GM19395 (cell line): ENCODE results near the gene DGKK.
A peak's percentile ranks its signal among the peaks of the same experiment; 100 is the strongest.

Source experiments
- ATAC-seq: cut with Tn5 transposase; IDR thresholded peaks from one replicate; pipeline ENCODE4 v1.9.1; 2021; ENCODE audit warnings: mild to moderate bottlenecking, moderate library complexity; ENCODE audit not compliant: unreplicated experiment

DGKK gene

GRCh38 chrX:50470103-50471031 is at the start of gene DGKK:
DGKK (minus strand) TSS chrX:50470825; CDS start chrX:50470678, 147 bp downstream.
- no peak for ATAC-seq

DNA sequence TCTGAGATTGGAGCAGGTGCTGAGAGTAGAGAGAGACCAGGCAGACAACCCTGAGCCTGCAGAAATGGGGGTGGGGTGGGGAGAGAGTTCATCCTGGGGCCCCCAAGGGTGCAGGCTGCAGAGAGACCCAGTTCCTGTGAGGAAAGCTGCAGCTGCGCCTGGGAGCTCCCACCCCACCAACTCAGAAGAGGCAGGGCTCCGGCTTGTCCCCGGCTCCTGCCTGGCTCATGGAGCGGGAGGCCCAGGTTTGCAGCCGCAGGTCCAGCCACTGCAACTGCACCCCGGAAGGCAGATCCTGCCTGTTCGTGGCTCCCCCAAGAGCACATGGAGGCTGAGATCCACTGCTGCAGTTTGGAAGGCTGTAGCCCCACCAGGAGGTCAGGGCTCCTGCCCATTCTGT is 44.2 kb upstream of the DGKK start:
- no peak for ATAC-seq

GRCh38 chrX:50497114-50497513 is 26.5 kb upstream of the DGKK start:
- ATAC-seq: no peak

DNA sequence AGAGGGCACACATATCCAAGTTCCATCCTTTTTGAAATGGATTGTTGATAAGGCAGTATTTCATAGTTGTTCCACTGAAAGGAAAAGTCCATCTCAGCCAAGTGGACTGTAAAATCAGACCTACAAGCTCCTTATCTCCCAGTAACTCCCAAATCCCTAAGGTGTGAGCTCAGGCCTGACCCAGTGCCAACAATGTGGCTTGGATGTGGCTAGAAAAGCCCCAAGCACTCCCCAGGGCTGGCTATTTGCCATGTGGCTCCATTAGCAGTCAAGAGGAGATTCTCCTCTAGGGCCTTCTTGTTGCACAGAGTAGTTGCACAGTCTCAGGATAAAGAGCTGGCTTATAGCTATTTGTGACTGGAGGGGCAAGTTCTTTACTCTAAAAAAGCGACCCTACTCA is 25.0 kb upstream of the DGKK start:
- ATAC-seq: no peak

DNA sequence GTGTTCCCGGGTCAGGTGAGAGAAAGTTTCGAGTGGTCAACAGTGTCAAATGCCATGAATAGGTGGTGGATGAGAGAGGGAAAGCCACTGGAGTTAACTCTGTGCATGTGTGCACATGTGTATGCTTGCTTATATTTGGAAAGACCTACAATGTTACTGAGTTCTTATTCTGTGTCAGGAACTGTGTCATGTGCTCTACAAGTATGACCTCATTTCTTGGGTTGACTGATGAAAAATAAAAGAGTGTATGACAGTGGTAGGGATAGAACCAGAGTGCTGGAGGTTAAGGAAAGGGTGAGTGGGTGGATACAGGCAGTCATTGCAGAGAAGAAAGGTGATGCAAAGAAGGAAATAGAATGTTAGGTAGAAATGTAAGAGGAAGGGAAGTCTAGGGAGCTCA is 22.1 kb upstream of the DGKK start:
- ATAC-seq: no peak

- ATAC-seq: no peak
Measured at GRCh38 chrX:50484662-50485061, 14.0 kb upstream of the DGKK start.

- no peak for ATAC-seq
Measured at GRCh38 chrX:50483283-50483682, 12.7 kb upstream of the DGKK start.

- ATAC-seq: no peak
Measured at GRCh38 chrX:50475208-50475607, 4.6 kb upstream of the DGKK start.

- no peak for ATAC-seq
Measured at GRCh38 chrX:50471390-50471789, 765 bp upstream of the DGKK start.

GRCh38 chrX:50469206-50469605 is 1.4 kb downstream of the DGKK start:
- ATAC-seq: no peak

GRCh38 chrX:50459615-50460014 is 11.0 kb downstream of the DGKK start:
- no peak for ATAC-seq

DNA sequence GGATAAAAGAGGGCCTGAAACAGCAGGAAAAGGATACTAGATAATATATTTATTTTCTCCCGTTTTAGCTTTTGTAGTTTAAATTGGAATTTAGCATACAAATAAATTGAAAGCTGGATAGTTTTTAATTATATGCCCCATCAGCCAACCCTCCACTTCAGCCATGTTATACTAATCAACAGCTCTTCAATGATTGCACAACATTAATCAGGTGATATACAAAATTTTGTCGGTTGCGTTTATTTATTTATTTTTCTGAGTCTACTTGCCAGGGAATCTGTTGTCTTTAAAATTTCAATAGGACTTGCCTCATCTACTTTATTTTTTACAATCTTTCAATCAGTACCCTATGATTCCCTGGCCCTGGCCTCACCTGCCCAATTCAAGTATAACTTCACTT is 12.1 kb downstream of the DGKK start:
- ATAC-seq: no peak

DNA sequence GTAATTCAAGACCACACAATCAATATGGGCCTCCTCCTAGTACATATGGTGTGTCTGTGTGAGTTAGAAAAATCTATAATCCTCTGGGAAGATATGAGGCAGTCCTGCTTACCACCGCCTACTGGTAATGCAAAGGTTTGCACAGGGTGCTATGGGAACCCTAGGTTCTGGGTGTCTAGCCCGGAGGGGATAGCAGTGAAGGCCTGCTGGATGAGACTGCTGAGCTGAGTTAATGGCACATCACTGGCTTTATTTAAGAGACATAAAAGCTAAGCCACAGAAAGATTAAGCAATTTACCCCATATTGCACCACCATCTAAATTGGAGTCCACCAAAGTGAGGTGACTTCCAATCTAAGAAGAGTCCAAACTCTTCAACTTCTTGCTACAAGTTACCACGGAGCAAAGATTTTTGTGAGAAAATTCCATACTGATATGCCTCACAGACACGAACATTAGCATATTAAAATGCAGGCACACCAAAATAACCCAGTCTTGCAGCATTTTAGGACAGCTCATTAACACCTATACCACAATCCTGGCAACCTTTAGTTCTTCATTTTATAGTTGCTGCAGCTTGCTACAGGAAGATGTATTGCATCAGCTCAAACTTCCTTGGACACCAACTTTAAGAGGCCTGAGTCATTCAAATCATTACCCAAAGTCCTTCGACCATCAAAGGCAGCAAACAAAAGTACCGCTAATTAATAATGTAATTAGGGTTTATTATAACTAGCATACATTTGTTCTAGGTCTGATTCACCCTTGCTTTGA is 13.7 kb downstream of the DGKK start:
- no peak for ATAC-seq

DNA sequence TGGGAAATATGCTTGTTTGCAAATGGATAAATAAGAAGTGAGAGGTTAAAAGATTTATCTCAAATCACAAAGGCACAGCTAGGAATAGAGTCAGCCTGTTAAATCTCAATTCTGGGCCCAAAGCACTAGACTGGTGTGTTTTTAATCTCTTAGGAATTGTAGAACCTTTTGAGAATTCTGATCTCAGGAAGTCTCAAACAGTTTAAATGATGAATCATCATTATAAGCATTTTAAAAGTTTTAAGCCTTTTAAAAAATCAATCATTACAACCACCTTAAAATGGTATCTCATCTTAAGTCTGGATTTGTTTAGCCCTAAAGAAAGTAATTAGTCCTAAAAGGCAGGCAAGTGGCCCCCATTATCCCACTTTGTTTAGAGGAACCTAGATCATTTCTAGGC is 17.8 kb downstream of the DGKK start:
- ATAC-seq: no peak

DNA sequence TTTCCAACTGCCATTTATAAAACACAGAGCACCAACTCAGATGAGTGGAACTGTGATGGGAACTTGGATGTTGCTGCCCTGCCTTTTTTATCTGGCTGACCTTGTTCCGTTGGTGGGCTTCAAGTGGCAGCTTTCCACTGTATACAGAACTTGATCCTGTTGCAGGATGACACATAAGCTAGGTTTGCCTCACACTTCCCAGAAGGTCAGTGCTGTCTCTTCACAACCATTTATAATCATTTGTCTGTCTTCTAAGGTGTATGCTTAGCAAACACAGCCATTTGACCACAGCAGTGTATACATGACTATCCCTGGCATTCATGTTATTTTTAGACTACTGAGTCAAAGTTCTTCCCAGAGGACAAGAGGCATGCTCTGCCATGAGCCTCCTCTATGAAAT is 20.3 kb downstream of the DGKK start:
- no peak for ATAC-seq

- no peak for ATAC-seq
Measured at GRCh38 chrX:50448565-50448964, 22.1 kb downstream of the DGKK start.

DNA sequence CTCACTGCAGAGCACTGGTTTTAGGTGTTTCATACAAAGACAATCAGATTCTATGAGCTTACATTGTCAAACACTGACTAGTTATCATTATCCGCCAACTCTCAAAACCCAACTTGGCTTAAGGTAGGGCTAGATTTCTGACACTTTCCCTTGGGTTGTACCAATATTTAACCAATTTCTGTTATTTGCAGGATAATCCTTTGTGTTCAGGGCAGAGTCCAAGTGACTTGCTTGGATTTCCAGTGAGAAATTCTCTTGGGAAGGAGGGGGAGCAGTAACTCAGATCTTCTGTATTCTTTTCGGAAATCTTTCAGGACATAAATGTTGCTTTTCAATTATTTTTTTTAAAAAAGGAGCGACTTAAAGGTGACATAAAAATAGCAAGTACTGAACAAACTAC is 23.1 kb downstream of the DGKK start:
- no peak for ATAC-seq

DNA sequence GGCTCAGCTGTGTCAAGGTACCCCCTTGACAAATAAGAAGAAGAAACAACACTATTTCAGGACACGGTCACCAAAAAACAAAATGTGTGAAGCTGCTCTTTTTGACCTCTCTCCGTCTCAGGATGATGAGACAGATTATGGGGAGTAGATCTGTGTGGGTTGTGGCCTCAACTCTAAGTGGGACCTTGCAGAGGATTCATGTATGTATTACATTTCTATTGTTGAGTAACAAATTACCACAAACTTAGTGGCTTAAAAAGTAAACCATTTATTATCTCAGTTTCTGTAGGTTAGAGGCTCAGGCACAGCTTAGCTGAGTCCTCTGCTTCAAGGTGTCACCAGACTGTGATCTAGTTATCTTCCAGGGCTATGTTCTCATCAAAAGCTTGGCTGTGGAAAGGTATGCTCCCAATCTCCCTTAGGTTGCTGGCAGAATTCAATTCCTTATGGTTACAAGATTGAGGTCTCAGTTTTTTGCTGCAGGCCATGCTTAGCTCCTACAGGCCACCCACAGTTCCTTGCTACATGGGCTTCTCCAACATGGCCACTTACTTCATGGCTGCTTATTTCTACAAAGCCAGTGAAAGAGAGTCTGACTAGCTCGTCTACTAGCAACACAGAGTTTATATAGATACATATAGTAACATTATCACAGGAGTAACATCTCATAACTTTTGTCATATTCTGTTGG is 28.1 kb downstream of the DGKK start:
- peak; percentile 65 for ATAC-seq

DNA sequence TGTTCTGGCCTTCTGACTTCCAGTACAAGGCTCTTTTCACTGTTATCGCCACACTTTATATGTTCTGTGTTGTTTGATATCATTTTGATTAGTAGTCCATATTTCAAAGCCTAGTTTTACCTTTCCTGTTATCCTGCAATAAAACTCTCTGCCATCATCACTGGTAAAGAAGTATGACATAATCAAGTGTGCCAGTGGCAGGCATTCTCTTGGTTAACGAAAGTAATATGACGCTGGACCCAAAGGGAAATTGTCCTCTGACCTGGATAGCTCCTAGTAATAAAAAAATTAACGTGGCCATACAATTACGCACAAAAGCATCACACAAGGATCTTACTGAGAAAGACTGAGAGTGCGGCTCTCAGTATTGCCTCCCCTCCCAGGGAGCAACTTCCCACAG is 33.8 kb downstream of the DGKK start:
- no peak for ATAC-seq

DNA sequence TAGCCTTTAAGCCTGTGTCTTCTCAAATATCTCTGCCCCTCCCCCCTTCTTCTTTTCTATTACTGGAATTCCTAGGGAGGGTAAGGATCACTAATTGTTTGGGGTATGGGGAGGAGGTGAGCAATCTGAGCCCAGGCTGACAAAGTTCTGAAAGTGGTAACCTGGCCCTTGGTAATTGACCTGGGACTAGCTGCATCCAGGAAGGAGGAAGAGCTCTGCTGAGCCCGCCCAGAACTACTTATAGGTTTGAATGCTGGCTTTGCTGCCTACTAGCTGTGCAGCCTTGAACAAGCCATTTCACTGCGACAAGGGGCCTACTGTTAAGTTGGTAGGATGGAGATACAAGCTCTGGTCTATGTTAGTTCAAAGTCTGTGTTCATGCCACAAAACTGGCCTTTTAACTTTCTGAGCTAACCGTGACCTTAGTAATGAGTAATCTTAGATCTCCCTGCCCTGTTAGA is 37.8 kb downstream of the DGKK start:
- no peak for ATAC-seq

DNA sequence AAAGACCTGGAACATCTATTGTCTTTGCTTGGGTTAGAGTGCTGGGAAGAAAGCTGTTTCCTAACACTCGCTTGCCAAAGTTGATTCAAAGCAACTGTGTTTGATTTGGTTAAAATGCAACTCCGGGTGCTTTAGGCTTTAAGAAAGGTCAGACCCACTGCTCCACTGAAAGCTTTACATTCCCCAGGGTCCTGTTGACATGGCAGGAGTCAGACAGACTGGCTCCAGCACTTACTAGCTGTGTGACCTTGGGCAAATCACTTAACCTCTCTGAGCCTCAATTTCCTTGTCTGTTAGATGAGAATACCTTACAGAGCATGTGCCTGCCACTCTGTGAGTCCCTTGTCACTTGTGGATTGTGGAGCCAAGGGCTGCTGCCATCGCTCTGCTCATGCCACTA is 39.0 kb downstream of the DGKK start:
- ATAC-seq: no peak
